ENCODE data around the gene SAFB.

DNA sequence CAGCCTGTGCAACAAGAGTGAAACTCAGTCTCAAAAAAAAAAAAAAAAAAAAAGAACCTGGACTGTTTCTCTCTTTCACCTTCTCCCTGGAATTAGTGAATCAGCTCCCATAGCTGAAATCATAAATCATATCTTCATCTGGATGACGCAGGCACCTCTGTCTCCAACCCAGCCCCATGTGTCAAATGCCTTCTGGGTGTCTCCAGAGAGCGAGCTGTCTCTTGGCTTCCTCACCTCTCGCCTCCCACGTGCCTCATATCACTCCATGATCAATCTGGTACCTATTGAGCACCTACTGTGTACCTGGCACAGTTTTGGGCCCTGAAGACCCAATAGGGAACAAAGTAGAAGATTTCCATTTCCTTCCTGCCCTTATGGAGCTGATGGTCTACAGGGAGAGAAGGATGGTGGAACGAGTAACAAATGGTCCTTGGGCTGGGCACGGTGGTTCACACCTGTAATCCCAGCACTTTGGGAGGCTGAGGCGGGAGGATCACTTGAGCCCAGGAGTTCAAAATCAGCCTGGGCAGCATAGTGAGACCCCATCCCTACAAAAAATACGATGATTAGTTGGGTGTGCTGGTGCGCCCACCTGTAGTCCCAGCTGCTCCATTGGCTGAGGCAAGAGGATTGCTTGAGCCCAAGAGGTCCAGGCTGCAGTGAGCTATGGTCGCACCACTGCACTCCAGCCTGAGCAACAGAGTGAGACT lies 60.4 kb downstream of the SAFB start:
- TF ChIP-seq POLR2AphosphoS5 (IDR thresholded peaks at IDR 0.05) (no peak), EZH2 (IDR thresholded peaks at IDR 0.05; ENCODE audit: borderline replicate concordance, insufficient read depth, low read length, poor library complexity, severe bottlenecking) (no peak), TAF1 (IDR thresholded peaks at IDR 0.05; ENCODE audit: low read depth) (no peak)
- TF ChIP-seq, protein P1, sequence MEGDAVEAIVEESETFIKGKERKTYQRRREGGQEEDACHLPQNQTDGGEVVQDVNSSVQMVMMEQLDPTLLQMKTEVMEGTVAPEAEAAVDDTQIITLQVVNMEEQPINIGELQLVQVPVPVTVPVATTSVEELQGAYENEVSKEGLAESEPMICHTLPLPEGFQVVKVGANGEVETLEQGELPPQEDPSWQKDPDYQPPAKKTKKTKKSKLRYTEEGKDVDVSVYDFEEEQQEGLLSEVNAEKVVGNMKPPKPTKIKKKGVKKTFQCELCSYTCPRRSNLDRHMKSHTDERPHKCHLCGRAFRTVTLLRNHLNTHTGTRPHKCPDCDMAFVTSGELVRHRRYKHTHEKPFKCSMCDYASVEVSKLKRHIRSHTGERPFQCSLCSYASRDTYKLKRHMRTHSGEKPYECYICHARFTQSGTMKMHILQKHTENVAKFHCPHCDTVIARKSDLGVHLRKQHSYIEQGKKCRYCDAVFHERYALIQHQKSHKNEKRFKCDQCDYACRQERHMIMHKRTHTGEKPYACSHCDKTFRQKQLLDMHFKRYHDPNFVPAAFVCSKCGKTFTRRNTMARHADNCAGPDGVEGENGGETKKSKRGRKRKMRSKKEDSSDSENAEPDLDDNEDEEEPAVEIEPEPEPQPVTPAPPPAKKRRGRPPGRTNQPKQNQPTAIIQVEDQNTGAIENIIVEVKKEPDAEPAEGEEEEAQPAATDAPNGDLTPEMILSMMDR (IDR thresholded peaks at IDR 0.05; ENCODE audit: poor library complexity, severe bottlenecking) = no peak
